WERI-Rb-1 (cell line): Measurements from ENCODE around the gene OSCP1.

Experiments used
- DNase-seq: peaks from one replicate; pipeline ENCODE4 v3.0.0-alpha.2; 2020
- H3K27ac ChIP-seq: fragments of 250-450 bp; sonication (Bioruptor Pico); 2 replicates; pipeline ENCODE4 v1.5.1; 2020; ENCODE audit warnings: mild to moderate bottlenecking, moderate library complexity
- H3K27me3 ChIP-seq: fragments of 250-450 bp; sonication (Bioruptor Pico); 2 replicates; pipeline ENCODE4 v1.5.1; 2021; ENCODE audit warnings: mild to moderate bottlenecking, low read depth, moderate library complexity; ENCODE audit not compliant: insufficient read depth, severe bottlenecking
- H3K36me3 ChIP-seq: fragments of 250-450 bp; sonication (Bioruptor Pico); 2 replicates; pipeline ENCODE4 v1.5.1; 2020; ENCODE audit warnings: mild to moderate bottlenecking, moderate library complexity
- H3K4me3 ChIP-seq: 2 replicates; pipeline ENCODE4 v1.5.1; 2011; ENCODE audit warnings: low read depth, mild to moderate bottlenecking, control low read depth, low read length
- H3K9me3 ChIP-seq: fragments of 250-450 bp; sonication (Bioruptor Pico); 2 replicates; pipeline ENCODE4 v1.5.1; 2021; ENCODE audit warnings: mild to moderate bottlenecking, moderate library complexity; ENCODE audit not compliant: severe bottlenecking
- CTCF ChIP-seq: IDR thresholded peaks from 2 replicates; pipeline ENCODE4 v1.5.1; 2011; ENCODE audit warnings: low read depth, mild to moderate bottlenecking, control low read depth, inconsistent platforms, low read length

The OSCP1 gene

DNA sequence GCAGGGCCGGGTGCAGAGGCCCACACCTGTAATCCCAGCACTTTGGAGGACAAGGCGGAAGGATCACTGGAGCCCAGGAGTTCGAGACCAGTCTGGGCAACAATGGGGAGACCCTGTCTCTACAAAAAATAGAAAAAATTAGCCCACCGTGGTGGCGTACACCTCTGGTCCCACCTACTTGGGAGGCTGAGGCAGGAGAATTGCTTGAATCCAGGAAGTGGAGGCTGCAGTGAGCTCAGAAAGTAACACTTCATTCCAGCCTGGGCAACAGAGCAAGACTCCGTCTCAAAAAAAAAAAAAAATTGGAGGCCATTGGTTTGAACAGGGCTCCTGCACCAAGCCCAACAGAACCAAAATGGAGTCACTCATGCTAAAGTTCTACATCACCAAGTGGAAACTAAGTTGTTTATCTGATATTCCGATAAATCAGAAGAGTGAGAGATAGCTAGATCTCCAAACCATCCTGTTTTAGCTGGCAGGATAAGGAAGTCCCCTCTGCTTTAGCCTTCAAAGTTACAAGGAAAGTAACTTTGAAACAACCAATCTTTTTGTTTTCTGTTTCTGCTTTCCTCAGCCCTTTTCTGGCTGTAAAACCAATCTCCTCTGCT lies 51.8 kb downstream of the OSCP1 start:
- DNase-seq = no peak
- TF ChIP-seq CTCF = no peak
- Histone ChIP-seq H3K4me3 (peak overlapping the region; percentile 82; the same call in 1 of the 2 replicates), H3K9me3 (no peaks in the 10 kb centered on the region), H3K27me3 (no peaks in the 10 kb centered on the region), H3K27ac (no peak overlapping the region; the same call in 1 of the 2 replicates), H3K36me3 (peaks cover 7% of the 10 kb centered on the region)

GRCh38 chr1:36397378-36398230 lies 52.6 kb downstream of the OSCP1 start, which contains the start of gene LSM10:
Gene LSM10, minus strand, starts transcription at chr1:36397908. Its CDS starts 3,779 bp downstream, at chr1:36394129.
- Histone ChIP-seq H3K9me3 (no peaks in the 10 kb centered on the region), H3K4me3 (peak within 1 kb of the TSS; percentile 82), H3K36me3 (peaks cover 16% of the 10 kb centered on the region), H3K27ac (peak within 1 kb of the TSS; percentile 37), H3K27me3 (no peaks in the 10 kb centered on the region)
- TF ChIP-seq CTCF = no peak
- DNase-seq = peak; percentile 93

- Histone ChIP-seq H3K36me3 (peaks cover 16% of the 10 kb centered on the region), H3K4me3 (peak overlapping the region; percentile 82), H3K27me3 (no peaks in the 10 kb centered on the region), H3K9me3 (no peaks in the 10 kb centered on the region), H3K27ac (peak overlapping the region; percentile 37; the same call in 1 of the 2 replicates)
- no peak for DNase-seq
- TF ChIP-seq CTCF = no peak
Measured at GRCh38 chr1:36397083-36397377, 53.2 kb downstream of the OSCP1 start.

DNA sequence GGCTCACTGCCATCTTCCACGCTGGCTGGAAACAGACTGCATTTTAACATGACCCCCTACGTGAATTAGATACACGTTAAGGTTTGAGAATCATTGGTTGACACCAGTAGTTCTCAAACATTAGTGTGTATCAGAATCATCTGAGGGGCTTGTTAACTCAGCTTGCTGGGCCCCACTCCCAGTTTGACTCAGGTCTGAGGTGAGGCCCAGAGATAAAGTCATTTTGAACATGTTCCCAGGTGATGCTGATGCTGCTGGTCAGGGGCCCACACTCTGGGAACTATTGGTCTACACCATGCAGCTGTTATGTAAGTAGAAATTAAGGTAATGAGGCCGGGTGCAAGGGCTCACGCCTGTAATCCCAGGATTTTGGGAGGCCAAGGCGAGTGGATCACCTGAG lies 53.9 kb downstream of the OSCP1 start:
- H3K4me3 ChIP-seq = no peak overlapping the region
- H3K27ac ChIP-seq = no peak overlapping the region
- H3K9me3 ChIP-seq = no peaks in the 10 kb centered on the region
- H3K27me3 ChIP-seq = no peaks in the 10 kb centered on the region
- no peak for TF ChIP-seq CTCF
- H3K36me3 ChIP-seq = peaks cover 19% of the 10 kb centered on the region
- DNase-seq = no peak

- no peak for DNase-seq
- H3K9me3 ChIP-seq = no peaks in the 10 kb centered on the region
- H3K4me3 ChIP-seq = no peak overlapping the region
- no peak overlapping the region for H3K27ac ChIP-seq
- H3K27me3 ChIP-seq = no peaks in the 10 kb centered on the region
- no peak for TF ChIP-seq CTCF
- H3K36me3 ChIP-seq = peaks cover 19% of the 10 kb centered on the region
Measured at GRCh38 chr1:36393686-36394085, 56.6 kb downstream of the OSCP1 start.
